Lower leg skin (tissue), 3 donors: ENCODE measurements around the gene CNIH3.

Experiments
- CTCF ChIP-seq, 3 donors: fragments of 450-650 bp; IDR thresholded peaks; one replicate each; pipeline ENCODE4 v1.5.1; 2016; ENCODE audit warnings: antibody characterized with exemption in 3 of 3, mild to moderate bottlenecking in 3 of 3, moderate library complexity in 2 of 3
- POLR2A ChIP-seq, 2 donors: fragments of 450-650 bp; IDR thresholded peaks; one replicate each; pipeline ENCODE4 v1.6.1; 2016 to 2017; ENCODE audit warnings: antibody characterized with exemption in 2 of 2, mild to moderate bottlenecking in 1 of 2, moderate library complexity in 1 of 2

- TF ChIP-seq POLR2A (IDR thresholded peaks at IDR 0.05) (no peak), CTCF (IDR thresholded peaks at IDR 0.05) (no peak)
These were observed 55.0 kb downstream of the CNIH3 start for GRCh38 chr1:224671076-224671475.
